Glomerular visceral epithelial cell (primary cell): ENCODE data around the gene EMP1.
A peak's percentile ranks its signal among the peaks of the same experiment; 100 is the strongest.

Experiments used
- DNase-seq: peaks from one replicate; pipeline ENCODE4 v3.0.0-alpha.2; 2016; ENCODE audit errors: extremely low spot score

EMP1 gene

DNA sequence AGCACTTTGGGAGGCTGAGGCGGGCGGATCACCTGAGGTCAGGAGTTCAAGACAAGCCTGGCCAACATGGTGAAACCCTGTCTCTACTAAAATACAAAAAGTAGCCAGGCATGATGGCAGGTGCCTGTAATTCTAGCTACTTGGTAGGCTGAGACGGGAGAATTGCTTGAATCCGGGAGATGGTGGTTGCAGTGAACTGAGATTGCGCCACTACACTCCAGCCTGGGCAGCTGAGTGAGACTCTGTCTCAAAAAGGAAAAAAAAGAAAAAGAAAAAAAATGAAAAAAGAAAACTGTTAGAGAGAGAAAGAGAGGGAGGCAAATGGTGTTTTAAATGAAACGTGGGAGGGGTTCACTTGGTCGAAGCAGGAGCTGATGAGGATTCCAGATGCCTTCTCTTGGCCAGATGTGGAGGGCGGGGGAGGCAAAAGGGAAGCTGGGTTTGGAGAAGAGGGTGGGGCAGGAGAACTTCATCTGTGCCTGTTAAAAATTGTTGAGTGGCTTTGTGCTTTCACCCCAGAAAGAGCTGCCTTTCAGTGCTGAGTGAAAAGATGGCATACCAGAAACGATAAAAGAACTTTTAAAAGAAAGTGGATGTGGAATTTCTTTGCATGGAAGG lies 1.1 kb downstream of the EMP1 start:
- DNase-seq: no peak

DNA sequence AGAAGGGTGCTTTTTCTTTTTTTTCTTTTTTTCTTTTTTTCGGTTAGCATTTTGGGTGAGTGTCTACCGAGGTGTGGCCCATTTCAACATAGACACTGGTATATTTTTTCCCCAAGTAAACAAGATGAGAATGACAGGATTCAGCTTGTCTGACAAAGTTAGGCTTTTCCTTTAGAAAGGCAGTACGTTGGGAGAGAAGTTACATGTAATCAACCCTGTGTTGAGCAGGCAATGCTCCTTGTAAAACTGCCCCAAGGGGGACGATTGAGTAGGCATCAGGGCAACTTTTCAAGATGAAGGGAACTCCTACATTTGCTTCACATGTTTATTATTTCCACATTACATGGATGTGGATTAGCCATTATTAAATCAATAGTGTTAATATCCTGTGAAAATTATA lies 1.7 kb downstream of the EMP1 start:
- DNase-seq: no peak

DNA sequence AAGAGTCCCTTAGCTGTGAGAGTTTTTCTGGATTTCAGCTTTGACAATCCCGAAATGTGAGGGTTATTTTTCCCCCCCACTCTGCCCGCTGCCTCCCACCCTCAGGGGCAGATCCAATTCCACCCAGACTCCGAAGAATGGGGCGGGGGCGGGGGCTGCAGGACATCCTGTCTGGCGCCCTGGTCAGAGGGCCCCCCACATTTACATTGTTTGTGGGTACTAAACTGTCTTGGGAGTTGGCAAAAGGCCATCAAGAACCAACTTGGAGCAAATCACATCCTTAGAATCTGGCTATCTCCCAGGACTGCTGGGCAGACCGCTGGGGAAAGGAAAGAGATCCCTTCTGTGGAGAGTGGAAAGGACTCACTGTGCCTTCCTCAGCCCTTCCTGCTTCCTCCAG lies 2.4 kb downstream of the EMP1 start:
- DNase-seq: peak; percentile 38

DNA sequence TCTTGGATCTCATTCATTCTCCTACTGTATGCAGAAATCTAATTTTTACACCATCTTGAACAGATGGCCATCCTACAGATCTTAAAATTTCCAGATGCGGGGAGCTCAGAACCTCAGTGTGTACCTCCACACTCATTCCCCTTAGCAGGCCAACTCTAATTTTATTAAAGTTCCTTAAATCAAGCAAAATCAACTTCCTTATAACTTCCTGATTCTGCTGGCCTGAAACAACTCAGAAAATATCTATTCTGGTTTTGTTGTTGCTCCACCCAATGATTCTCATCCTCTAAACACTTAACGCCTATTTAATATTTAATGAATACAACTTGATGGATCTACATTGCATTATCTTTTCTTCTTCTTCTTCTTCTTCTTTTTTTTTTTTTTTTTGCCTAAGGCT lies 3.1 kb downstream of the EMP1 start:
- DNase-seq: no peak

DNA sequence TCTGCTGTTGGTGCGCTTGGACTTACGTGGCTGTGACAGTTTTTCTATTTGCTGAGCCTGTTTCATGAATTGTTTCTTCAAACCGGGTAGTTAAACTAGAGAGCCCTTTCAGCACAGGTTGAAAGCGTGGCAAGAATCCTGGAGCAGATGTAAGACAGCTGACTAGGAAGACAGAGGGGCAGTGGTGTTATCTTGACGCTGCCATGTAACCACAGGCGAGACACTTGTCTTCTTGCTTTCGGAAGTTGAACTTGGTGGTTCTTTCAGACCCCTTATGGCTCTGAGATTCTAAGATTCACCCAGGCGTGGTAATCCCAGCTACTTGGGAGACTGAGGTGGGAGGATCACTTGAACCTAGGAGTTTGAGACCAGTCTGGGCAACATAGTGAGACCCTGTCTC lies 4.3 kb downstream of the EMP1 start:
- DNase-seq: no peak

DNA sequence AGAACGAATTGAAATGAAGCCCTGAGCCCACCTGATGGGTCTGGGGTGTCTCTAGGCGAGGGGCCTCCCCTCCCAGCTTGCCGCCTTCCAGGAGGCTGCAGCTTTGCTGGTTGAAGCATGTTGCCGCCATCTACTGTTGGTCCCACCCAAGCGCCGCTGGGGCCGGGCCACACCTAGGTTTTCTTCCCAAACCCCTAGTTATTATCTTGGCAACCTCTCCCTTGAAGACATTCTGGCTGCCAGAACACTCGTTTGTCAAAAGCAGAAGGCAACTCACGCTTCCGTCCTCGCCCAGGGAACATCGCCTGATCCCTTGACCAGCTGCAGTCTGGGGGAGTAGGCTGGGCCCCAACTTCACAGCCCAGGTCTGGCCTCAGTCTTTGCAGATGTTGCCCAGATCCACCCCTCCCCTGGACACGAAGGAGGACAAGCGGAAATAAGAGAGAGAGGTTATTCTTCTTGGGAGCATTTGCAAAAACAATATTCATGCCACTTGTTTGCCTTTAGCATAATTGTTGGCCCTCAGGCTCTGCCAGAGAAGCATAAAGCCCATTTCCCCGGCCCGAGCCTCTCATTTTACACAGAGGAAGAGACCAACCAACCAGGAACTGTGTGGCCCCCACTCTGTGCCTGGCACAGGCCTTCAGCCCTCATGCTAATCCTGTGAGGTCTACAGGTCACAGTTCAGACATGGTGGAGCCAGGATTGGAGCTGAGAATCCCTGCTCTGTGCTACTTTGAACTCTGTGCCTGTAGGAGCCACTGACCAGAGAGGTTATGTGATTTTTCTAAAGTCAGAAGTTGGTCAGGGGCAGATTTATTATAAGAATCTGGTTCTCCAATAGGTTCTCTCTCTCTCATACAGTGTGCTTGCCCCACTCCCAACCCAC lies 6.8 kb downstream of the EMP1 start:
- no peak for DNase-seq

DNA sequence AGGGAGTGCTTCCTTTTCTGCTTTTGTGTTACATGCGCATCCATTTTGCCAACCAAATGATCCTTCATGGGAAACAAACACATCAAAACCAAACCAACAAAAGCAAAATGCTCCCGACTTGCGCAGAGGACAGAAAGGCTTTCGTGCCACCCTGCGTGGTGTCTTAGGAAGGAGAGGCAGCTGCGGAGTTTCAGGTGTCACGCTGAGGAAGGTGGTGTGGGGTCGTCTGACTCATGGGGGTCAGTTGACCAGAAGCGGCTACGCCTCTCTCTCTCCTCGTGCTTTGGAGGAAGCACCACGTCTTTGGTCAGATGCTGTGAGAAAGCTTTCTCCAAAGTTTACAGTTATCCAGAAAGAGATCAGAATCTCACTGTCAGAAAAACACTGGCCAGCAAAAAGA lies 7.9 kb downstream of the EMP1 start:
- DNase-seq: no peak

DNA sequence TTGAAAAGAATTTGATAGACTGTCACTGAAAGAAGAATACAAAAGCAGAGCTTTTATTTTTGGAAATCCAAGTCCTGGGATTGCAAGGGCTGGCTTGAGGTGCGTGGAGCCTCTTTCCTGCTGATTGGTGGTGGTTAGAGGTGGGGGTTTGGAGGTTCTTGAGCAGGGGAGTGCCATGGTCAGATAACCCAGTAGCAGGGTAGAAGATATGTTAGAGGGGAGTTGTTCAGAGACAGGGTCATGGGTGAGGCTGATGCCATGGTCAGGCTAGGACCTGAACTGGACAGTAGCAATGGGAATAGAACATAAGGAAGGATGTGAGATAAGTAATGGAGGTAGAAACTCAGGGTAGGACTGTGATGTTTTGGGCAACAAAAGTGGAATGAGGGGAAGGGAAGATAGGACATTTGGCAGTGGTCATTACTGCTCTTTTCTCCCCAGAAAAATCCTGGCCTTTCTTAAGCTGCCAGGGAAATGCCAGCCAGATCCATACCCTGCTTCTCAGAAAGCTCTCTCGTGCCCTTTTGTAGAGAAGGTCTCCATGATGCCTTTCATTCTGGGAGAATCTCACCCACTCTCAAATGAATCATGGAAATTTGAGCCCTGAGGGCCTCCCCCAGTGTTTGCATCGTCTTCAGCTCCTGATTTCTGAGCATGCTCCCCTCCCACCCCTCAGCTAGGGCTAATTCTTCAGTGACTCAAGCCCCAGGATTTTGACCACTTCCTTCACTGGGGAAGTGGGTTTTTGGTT lies 9.5 kb downstream of the EMP1 start:
- DNase-seq: peak; percentile 93

DNA sequence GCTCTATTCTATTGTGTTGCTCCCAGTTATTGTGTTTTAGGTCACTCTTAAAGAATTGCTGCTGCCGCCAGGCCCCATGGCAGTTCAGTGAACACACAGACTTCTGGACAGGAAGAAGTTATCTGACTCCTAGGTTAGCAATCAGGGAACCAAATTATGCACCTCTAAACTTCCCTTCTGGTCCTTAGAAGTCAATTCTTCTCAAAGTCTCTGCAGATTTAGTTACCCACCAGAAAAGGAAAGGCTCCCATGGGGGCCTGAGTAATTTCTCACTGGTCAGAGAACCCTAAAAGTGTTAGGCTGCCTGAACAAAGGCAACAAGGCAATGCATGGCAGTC lies 10.0 kb downstream of the EMP1 start:
- DNase-seq: no peak

DNA sequence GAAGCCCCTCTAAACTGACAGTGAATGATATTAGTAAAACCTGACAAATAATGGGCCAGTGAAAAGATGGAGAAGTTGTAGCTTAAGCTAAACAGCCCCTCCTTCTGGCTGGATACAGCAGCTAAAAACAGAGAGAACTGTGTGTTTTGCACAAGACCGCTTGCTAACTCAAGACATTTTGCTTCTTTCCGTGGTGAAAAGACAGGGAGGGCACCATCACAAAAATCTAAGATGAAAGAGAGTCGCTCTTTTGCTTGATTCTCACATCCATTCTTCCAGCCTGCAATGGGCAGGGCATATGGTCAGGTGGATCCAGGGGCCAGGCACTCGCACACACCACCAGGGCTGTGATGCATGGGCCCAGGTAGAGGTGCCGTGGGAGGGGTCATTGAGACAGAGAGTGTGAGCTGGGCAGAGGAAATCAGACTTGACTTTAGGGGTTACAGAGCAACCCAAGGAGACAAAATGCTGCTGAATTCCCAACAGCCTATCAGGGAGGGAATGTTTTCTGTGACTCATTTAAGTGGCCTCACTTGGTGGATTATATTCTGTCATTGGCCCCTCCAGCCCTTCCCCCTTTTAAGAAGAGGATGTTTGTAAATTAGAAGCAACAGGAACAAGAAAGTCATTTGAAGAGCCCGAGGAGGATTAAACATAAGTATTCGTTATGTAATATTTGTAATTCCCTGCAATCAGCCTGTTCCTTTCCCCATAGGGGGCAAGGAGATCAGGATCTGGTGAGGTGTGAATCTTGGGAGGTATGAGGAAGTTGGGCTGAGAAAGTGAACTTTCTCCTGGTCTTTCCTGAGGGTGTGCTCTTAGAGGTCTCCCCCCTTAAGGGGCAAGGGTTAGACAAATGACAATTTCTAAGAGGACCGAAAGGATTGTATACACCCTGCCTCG lies 12.3 kb downstream of the EMP1 start:
- DNase-seq: peak; percentile 37

DNA sequence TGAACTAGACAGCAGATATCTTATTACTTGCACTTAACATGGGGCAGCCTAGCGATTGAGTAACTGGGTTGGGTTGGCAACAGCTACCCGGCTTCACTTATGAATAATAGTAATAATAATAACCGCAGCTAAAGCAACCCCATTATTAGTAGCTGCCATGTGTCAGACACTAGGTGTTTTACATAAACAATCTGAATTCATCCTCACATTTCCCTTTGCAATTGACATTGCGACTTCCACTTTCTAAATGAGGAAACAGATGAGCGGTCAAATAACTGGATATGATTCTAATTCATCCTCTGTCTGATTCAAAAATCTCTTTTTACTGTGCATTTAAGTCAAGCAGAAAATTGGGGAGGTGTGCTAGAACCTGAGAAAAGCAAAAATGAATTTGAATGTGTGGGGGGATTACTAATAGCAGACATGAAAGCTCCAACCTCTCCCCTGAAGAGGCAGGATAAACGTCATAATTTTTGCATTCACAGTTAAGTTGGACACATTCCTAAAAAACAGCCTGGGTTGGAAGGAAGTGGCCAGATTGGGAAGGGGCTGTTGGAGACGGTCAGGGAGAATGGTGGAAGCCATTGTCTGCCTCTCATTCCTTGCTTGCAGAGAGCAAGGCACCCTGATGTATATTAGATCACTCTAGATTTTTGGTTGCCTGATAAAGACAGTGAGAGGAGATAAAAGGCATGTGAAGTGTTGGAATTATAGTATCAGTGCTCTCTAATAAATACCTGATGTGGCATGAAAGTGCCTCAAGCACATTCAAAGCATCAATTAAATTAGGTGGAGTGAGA lies 13.1 kb downstream of the EMP1 start:
- DNase-seq: no peak

DNA sequence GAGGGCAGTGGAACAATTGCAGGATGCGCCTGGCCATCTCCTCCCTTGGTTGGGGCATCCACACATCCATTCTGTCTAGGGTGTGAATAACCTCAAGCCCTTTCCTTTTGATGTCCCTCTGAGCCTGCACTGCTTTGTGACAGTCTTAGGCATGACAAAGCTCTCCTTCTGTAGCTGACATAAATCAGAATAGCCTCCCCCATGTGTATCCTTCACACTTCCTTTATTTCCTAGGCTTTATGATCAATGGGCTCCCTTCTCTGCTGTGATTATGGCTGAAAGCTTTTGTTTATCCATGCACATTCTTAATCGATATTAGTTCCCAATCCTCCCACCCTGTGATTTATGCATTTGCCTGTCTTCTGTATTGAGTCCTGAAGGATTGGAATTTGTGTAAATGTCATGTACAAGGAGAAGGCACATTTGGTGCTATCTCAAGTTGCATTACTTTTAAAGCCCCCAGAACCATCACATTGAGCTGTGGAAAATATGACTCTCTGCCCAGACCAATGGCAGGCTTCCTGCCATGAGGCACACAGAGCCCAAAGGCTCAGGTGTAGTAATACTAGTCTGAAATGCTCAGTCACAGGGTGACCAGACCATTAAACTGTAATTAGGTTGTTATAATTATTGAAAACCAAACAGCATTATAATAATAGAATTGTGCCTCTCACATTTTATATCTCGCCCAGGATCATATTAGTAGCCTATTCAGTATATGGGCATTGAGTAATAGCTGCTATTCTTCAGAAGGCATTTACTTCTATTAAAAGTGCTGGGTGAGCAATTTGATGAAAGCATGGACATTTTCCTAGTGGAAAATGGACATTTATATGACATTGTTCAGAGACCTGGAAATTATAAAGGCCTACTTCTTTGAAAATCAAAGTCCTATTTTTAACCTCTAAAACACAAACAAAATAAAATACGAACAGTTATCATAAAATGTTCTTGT lies 14.0 kb downstream of the EMP1 start:
- DNase-seq: no peak

DNA sequence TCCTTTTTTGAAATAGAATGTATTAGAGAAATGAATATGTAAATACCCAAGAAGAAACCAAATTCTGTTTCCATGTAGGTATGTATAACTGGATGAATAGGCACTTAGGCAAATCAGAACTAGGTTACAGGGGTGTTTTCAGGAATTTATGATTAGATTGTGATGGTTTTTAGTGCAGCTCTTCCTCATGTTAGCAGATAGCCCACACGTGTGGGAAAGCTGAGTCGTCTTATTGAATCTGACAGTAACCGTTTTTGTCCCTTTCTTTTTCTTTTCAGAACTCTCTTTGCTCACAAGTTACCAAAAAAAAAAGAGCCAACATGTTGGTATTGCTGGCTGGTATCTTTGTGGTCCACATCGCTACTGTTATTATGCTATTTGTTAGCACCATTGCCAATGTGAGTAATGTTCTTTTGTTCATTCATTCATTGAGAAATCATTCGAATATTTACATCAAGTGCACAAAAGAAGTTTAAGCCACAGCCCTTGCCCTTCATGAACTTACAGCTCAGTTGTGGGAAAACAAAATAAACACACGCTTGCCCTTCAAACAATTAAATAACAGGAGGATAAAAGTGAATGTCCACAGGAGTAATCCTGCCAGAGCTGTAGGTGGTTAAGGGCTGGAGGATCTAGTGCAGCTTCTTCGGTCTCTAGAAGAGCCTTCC lies 14.8 kb downstream of the EMP1 start:
- DNase-seq: no peak

DNA sequence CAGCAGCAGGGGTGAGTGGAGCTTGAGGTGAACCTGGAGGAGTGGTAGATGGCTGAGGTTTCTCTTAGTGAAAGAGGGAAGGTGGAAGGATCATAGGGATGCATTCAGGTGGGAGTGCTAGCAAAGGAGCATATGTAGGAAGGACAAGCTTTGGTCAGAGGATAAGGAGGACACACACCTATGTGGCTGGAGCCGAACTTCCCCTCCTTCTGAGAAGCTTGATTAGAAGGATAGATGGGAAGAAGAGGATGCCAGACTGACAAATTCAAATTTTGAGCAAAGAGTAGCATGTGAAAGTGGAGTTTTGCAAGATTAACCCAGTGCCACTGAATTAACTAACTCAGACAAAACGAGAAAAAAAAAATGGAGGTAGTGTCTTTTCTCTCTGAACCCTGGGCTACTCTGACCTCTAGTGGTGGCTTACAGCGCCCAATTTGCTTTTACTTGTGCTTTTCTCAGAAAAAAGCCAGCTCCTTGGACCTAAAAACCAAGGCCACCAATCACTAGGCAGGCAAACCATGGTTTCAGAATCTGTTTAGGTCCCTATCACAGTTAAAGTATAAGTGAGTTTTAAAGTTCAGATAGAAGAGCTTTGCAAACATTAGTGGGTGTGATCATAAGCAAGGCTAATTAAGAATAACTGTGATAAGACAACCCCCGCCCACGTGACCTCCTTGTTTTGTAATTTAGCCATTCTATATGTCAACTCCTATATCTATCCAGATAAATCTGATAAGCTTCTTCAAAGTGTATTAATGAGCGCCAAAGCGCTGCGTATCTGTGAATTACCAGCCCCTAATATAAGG lies 15.5 kb downstream of the EMP1 start:
- DNase-seq: peak; percentile 69

DNA sequence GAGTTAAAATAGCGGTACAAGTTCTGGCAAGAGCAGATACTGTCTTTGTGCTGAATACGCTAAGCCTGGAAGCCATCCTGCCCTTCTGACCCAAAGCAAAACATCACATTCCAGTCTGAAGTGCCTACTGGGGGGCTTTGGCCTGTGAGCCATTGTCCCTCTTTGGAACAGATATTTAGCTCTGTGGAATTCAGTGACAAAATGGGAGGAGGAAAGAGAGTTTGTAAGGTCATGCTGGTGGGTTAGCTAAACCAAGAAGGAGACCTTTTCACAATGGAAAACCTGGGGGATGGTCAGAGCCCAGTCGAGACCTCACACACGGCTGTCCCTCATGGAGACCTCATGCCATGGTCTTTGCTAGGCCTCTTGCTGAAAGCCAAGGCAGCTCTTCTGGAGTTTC lies 18.5 kb downstream of the EMP1 start:
- no peak for DNase-seq

DNA sequence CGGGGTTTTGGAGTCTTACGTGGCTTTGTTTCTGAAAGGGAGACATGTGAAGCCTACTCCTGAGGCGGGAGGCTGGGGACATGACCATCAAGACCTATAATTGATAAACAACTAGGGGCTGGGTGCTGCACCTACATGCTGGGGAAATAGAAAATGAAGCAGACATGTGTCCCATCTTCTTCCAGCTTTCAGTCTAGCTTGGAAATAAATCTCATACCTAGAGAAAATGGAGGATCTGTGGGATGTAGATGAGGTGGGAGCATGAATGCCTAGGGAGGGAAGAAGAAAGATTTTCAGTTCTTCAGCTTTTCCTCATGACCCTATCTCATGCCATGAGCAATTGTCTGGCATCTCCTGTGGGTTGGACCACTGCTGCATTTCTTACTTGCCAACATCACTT lies 22.1 kb downstream of the EMP1 start:
- DNase-seq: no peak

DNA sequence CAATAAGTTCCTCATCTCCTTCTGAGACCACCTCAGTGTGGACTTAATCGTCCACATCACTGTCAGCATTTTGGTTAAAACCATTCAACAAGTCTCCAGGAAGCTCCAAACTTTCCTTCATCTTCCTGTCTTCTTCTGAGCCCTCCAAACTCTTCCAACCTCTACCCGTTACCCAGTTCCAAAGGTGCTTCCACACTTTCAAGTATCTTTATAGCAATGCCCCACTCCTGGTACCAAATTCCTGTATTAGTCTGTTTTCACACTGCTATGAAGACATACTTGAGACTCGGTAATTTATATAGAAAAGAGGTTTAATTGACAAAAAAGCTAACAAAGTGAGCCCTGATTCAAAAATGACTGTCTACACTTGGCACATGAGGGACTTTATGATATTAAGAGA lies 22.8 kb downstream of the EMP1 start:
- DNase-seq: no peak

DNA sequence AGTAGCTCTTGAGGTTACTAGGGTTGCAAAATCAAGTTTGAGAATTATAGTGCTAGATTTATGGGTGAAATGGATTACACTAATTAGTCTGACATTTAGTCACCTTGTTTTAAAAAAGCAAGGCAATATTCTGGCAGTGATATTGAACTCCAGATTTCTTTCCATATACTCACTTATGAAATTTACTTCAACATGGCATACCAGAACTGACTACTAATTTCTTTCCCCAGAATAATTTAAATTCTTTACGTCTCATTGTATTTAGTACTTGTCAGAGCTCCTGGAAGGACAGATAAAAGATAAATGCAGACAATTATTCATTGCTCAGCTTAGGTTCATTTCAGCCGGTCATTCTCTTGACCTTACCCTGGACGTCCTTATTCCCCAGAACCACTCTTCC lies 24.3 kb downstream of the EMP1 start:
- DNase-seq: no peak

DNA sequence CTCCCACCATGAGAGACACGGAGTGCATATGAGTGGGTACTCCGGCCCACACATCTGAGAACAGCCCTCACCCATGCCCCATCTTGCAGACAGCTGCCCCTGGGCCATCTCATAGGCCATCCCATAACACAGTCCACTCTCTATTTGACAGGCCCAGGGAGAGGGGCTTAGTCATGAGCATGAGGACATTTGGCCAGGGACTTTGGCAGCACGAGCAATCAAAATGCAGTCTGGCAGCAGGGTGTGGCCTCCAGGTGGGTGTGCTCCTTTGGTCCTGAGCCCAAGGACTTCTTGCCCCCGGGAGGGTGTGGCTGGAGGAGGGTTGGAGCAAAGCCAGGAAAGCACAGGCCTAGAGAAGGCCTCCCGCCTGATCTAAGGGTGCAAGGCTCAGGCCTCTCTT lies 25.6 kb downstream of the EMP1 start:
- no peak for DNase-seq
